ENCODE measurements around the gene GPR17.

The GPR17 gene

DNA sequence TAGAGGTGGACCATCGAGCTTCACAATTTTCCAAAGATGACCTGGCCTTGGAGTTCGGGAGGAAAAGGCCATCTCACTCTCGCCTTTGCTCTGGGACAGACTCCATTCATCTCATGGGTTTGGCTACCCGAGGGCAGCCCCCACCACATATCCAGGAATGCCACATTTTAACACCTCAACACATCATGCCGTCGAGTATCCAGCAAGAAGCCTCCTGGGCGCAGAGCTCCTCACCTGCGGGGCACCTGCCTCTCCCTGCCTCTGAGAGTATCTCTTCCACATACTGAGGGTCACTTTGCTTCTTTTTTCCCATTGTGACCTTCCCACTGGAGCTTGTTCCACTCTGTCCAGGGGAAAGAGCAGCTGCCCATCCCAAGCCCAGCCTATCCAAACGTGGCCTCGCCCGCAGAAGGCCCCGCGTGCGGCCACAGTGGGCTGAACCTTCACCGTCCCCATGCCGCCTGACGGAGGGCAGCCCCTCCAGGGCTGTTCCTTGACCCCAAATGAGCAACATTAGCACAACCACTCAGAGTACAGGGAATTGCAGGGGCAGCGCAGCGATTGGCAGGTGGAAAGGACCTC lies 34.8 kb downstream of the GPR17 start:
- TF ChIP-seq, protein P1, sequence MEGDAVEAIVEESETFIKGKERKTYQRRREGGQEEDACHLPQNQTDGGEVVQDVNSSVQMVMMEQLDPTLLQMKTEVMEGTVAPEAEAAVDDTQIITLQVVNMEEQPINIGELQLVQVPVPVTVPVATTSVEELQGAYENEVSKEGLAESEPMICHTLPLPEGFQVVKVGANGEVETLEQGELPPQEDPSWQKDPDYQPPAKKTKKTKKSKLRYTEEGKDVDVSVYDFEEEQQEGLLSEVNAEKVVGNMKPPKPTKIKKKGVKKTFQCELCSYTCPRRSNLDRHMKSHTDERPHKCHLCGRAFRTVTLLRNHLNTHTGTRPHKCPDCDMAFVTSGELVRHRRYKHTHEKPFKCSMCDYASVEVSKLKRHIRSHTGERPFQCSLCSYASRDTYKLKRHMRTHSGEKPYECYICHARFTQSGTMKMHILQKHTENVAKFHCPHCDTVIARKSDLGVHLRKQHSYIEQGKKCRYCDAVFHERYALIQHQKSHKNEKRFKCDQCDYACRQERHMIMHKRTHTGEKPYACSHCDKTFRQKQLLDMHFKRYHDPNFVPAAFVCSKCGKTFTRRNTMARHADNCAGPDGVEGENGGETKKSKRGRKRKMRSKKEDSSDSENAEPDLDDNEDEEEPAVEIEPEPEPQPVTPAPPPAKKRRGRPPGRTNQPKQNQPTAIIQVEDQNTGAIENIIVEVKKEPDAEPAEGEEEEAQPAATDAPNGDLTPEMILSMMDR (IDR thresholded peaks at IDR 0.05; ENCODE audit: insufficient read depth, low read length, poor library complexity, severe bottlenecking), result no peak
- no peak for TF ChIP-seq EZH2phosphoT487 (conservative IDR thresholded peaks at IDR 0.05; ENCODE audit: low read length)
- Histone ChIP-seq H3K27ac (ENCODE audit: low read depth, low read length) (no peak overlapping the region), H4K20me1 (ENCODE audit: low read depth, low read length) (no peaks in the 10 kb centered on the region)

GRCh38 chr2:127681288-127681804 lies 35.4 kb downstream of the GPR17 start:
- H4K20me1 ChIP-seq (ENCODE audit: low read depth, low read length), result no peaks in the 10 kb centered on the region
- H3K79me2 ChIP-seq (ENCODE audit: insufficient read depth, low read length), result no peaks in the 10 kb centered on the region
- H3K4me2 ChIP-seq (ENCODE audit: low read depth, low read length, poor library complexity, severe bottlenecking), result no peak overlapping the region
- H3K9ac ChIP-seq (ENCODE audit: low read length), result no peak overlapping the region
- H2AFZ ChIP-seq (ENCODE audit: low read depth, low read length, severe bottlenecking), result no peak overlapping the region
- H3K36me3 ChIP-seq (ENCODE audit: low read length), result no peaks in the 10 kb centered on the region
- no peak overlapping the region for H3K4me3 ChIP-seq (ENCODE audit: insufficient read depth, low read length, poor library complexity, severe bottlenecking)
- H3F3A ChIP-seq (ENCODE audit: insufficient read depth), result no peaks in the 10 kb centered on the region
- H3K9me2 ChIP-seq (replicated peaks; ENCODE audit: insufficient read depth, low read length), result no peaks in the 10 kb centered on the region
- H3K27ac ChIP-seq (ENCODE audit: low read depth, low read length), result no peak overlapping the region
- H3K27me3 ChIP-seq (ENCODE audit: low read length), result no peaks in the 10 kb centered on the region
- H3K9me3 ChIP-seq (ENCODE audit: insufficient read depth, low read length), result no peaks in the 10 kb centered on the region
- TF ChIP-seq, protein P1 (IDR thresholded peaks at IDR 0.05; ENCODE audit: insufficient read depth, low read length, poor library complexity, severe bottlenecking), result no peak
- TF ChIP-seq EZH2phosphoT487 (conservative IDR thresholded peaks at IDR 0.05; ENCODE audit: low read length), result no peak

More for the DNA sequence above, 34.8 kb downstream of the GPR17 start:
- no peaks in the 10 kb centered on the region for H3K27me3 ChIP-seq (ENCODE audit: low read length)
- no peaks in the 10 kb centered on the region for H3F3A ChIP-seq (ENCODE audit: insufficient read depth)
- no peak overlapping the region for H3K4me3 ChIP-seq (ENCODE audit: insufficient read depth, low read length, poor library complexity, severe bottlenecking)
- no peak overlapping the region for H3K9ac ChIP-seq (ENCODE audit: low read length)
- no peaks in the 10 kb centered on the region for H3K79me2 ChIP-seq (ENCODE audit: insufficient read depth, low read length)
- H3K9me2 ChIP-seq (replicated peaks; ENCODE audit: insufficient read depth, low read length), result no peaks in the 10 kb centered on the region
- H3K36me3 ChIP-seq (ENCODE audit: low read length), result no peaks in the 10 kb centered on the region
- H3K4me2 ChIP-seq (ENCODE audit: low read depth, low read length, poor library complexity, severe bottlenecking), result no peak overlapping the region
- no peak overlapping the region for H2AFZ ChIP-seq (ENCODE audit: low read depth, low read length, severe bottlenecking)
- no peaks in the 10 kb centered on the region for H3K9me3 ChIP-seq (ENCODE audit: insufficient read depth, low read length)

- no peaks in the 10 kb centered on the region for H3K36me3 ChIP-seq (ENCODE audit: low read length)
- H3K4me2 ChIP-seq (ENCODE audit: low read depth, low read length, poor library complexity, severe bottlenecking), result no peak overlapping the region
- no peak overlapping the region for H3K9ac ChIP-seq (ENCODE audit: low read length)
- H3K27ac ChIP-seq (ENCODE audit: low read depth, low read length), result no peak overlapping the region
- H3F3A ChIP-seq (ENCODE audit: insufficient read depth), result no peaks in the 10 kb centered on the region
- H4K20me1 ChIP-seq (ENCODE audit: low read depth, low read length), result no peaks in the 10 kb centered on the region
- no peaks in the 10 kb centered on the region for H3K9me3 ChIP-seq (ENCODE audit: insufficient read depth, low read length)
- H3K9me2 ChIP-seq (replicated peaks; ENCODE audit: insufficient read depth, low read length), result no peaks in the 10 kb centered on the region
- no peak overlapping the region for H2AFZ ChIP-seq (ENCODE audit: low read depth, low read length, severe bottlenecking)
- no peak overlapping the region for H3K4me3 ChIP-seq (ENCODE audit: insufficient read depth, low read length, poor library complexity, severe bottlenecking)
- TF ChIP-seq, protein P1 (IDR thresholded peaks at IDR 0.05; ENCODE audit: insufficient read depth, low read length, poor library complexity, severe bottlenecking), result no peak
- no peak for TF ChIP-seq EZH2phosphoT487 (conservative IDR thresholded peaks at IDR 0.05; ENCODE audit: low read length)
- no peaks in the 10 kb centered on the region for H3K79me2 ChIP-seq (ENCODE audit: insufficient read depth, low read length)
- H3K27me3 ChIP-seq (ENCODE audit: low read length), result no peaks in the 10 kb centered on the region
These were observed 36.3 kb downstream of the GPR17 start for GRCh38 chr2:127681976-127682857.

All from SU-DHL-6 (cell line).